ENCODE data around the gene VRK1. TPM values are rescaled to one million over a fixed set of nuclear protein-coding genes. Genes with fewer than 3 reads are reported as not detected.

VRK1 gene
- total RNA-seq, 1 donor from 2014 or later: 126 TPM

DNA sequence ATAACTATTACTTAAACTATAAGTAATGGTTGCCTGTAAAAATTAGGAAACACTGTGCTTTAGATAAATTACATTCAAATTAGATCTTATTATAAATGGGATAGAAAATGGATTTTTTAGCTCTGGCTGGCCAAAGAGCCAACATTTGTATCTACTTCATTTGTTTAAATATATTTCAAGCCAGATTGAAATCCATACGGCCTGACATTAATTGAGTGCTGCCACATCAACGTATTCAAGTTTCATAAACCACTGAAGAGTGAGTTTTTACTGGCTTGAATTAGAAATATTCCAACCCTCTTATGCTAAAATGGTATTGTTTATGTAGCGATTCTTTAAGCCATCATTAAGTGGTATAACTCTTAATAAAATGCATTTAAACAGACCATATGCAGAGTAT is 133.3 kb downstream of the VRK1 start:
- Mint-ChIP-seq H3K36me3 (no peaks in the 10 kb centered on the region), H3K27me3 (ENCODE audit: insufficient read depth, low read depth) (peaks cover 3% of the 10 kb centered on the region), H3K27ac (no peak overlapping the region), H3K4me3 (no peak overlapping the region), H3K4me1 (peaks cover 12% of the 10 kb centered on the region), H3K9me3 (no peaks in the 10 kb centered on the region)
- Histone ChIP-seq H3K4me3 (no peak overlapping the region), H2AFZ (replicated peaks) (no peak overlapping the region), H3K79me2 (ENCODE audit: low read depth) (no peaks in the 10 kb centered on the region), H4K20me1 (ENCODE audit: low read depth) (no peaks in the 10 kb centered on the region), H3K27me3 (no peaks in the 10 kb centered on the region), H3K4me2 (no peak overlapping the region), H3K27ac (no peak overlapping the region), H3F3A (ENCODE audit: low read depth) (peaks cover 15% of the 10 kb centered on the region), H3K36me3 (no peaks in the 10 kb centered on the region), H3K4me1 (peaks cover 13% of the 10 kb centered on the region), H3K9ac (no peak overlapping the region), H3K9me3 (ENCODE audit: low read depth) (no peaks in the 10 kb centered on the region)
- no peak for DNase-seq (ENCODE audit: low spot score)
- TF ChIP-seq EZH2 (IDR thresholded peaks at IDR 0.05) (no peak), CTCF (IDR thresholded peaks at IDR 0.05) (no peak), EZH2phosphoT487 (IDR thresholded peaks at IDR 0.05) (no peak)

All from neural progenitor cell (in vitro differentiated cells).